ENCODE measurements around the gene TSEN54. TPM values are rescaled to one million over a fixed set of nuclear protein-coding genes. Genes with fewer than 3 reads are reported as not detected.
A peak's percentile ranks its signal among the peaks of the same experiment; 100 is the strongest.

Gene TSEN54
- total RNA-seq, 2 experiments from 2014 or later: 38.8 to 45.4 TPM

- intact Hi-C loops (cut with micrococcal nuclease): no loop called here
- no peak for ATAC-seq
- no peak for DNase-seq
- no peak overlapping the region for H3K27ac Mint-ChIP-seq
- H3K36me3 Mint-ChIP-seq (ENCODE audit: low read depth): peaks cover 2% of the 10 kb centered on the region
- no peaks in the 10 kb centered on the region for H3K27me3 Mint-ChIP-seq
- ChIA-PET POLR2A (interaction anchor here (0.8 to 1.7 kb wide), 2 partner anchors 26 to 34 kb away, joined by 3 to 5 read pairs; partner anchors contain the start of gene TMEM94), CTCF (interaction anchor here (0.6 to 1.6 kb wide), 2 partner anchors 58 to 265 kb away, joined by 3 read pairs; no protein-coding TSS in a partner anchor)
- H3K4me3 Mint-ChIP-seq: no peak overlapping the region
- TF ChIP-seq CTCF (IDR thresholded peaks at IDR 0.05): no peak
- H3K4me1 Mint-ChIP-seq (ENCODE audit: low read depth): peaks cover 11% of the 10 kb centered on the region
- H3K9me3 Mint-ChIP-seq: no peaks in the 10 kb centered on the region
Measured at GRCh38 chr17:75482098-75482942, 34.0 kb upstream of the TSEN54 start.

DNA sequence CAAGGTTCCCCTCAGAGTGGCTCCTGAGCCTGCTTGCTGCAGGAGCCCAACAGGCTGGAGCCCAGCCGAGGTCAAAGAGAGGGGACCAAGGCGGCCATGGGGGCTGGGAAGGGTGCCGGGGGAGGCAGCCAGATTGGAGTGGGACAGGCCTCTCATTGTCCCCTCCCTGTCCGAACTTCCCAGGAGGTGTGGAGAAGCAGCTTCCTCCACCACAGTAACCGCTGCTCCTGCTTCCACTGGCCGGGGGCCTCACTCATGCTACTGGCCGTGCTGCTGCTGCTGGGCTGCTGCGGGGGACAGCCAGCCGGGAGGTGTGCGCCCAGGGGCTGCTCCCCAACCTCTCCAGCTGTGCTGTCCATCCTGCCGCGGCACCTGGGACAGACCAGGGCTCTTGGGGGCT is 30.6 kb upstream of the TSEN54 start:
- no peak overlapping the region for H3K27ac Mint-ChIP-seq
- CTCF ChIA-PET: interaction anchor here (2.3 kb wide), 1 partner anchor 30 kb away, joined by 5 read pairs; the partner anchor contains the start of gene TMEM94

GRCh38 chr17:75486151-75486550 is 30.2 kb upstream of the TSEN54 start:
- Mint-ChIP-seq H3K4me1 (ENCODE audit: low read depth) (peaks cover 17% of the 10 kb centered on the region), H3K36me3 (ENCODE audit: low read depth) (peaks cover 2% of the 10 kb centered on the region), H3K27me3 (no peaks in the 10 kb centered on the region), H3K27ac (peak overlapping the region; percentile 95), H3K9me3 (no peaks in the 10 kb centered on the region), H3K4me3 (no peak overlapping the region)
- no peak for ATAC-seq
- DNase-seq: no peak
- ChIA-PET CTCF (interaction anchor here (2.3 kb wide), 1 partner anchor 30 kb away, joined by 5 read pairs; the partner anchor contains the start of gene TMEM94), POLR2A (no interaction called here)
- no peak for TF ChIP-seq CTCF (IDR thresholded peaks at IDR 0.05)
- intact Hi-C loops (cut with micrococcal nuclease): no loop called here

More for the DNA sequence above, 30.6 kb upstream of the TSEN54 start:
- Mint-ChIP-seq H3K4me1 (ENCODE audit: low read depth) (peaks cover 17% of the 10 kb centered on the region), H3K36me3 (ENCODE audit: low read depth) (peaks cover 2% of the 10 kb centered on the region), H3K27me3 (no peaks in the 10 kb centered on the region), H3K9me3 (no peaks in the 10 kb centered on the region), H3K4me3 (no peak overlapping the region)
- DNase-seq: no peak
- ATAC-seq: no peak
- no peak for TF ChIP-seq CTCF (IDR thresholded peaks at IDR 0.05)
- intact Hi-C loops (cut with micrococcal nuclease): no loop called here
- POLR2A ChIA-PET: no interaction called here

- peak overlapping the region; percentile 95 for H3K27ac Mint-ChIP-seq
Measured at GRCh38 chr17:75486951-75487350, 29.4 kb upstream of the TSEN54 start.

More at GRCh38 chr17:75486951-75487350, 29.4 kb upstream of the TSEN54 start:
- intact Hi-C loops (cut with micrococcal nuclease): no loop called here
- CTCF ChIA-PET: interaction anchor here (0.8 to 2.3 kb wide), 6 partner anchors 11 to 147 kb away, joined by 3 to 7 read pairs (median 5); partner anchors contain the start of genes SMIM5, TMEM94 and TSEN54
- TF ChIP-seq CTCF (IDR thresholded peaks at IDR 0.05): no peak
- POLR2A ChIA-PET: interaction anchor here (0.6 to 1.1 kb wide), 2 partner anchors 37 to 236 kb away, joined by 3 read pairs; no protein-coding TSS in a partner anchor
- Mint-ChIP-seq H3K4me3 (peak overlapping the region; percentile 45), H3K9me3 (no peaks in the 10 kb centered on the region), H3K4me1 (ENCODE audit: low read depth) (peaks cover 17% of the 10 kb centered on the region), H3K36me3 (ENCODE audit: low read depth) (peaks cover 2% of the 10 kb centered on the region), H3K27me3 (no peaks in the 10 kb centered on the region)
- no peak for DNase-seq
- no peak for ATAC-seq
